HG03159 (cell line): ENCODE results near the gene DENND5B.
"Not testable (repeated sequence)": the region's sequence is repeated elsewhere in the genome, so short reads cannot be mapped to it uniquely, and the experiment has no call there.

Source experiments
- ATAC-seq: cut with Tn5 transposase; IDR thresholded peaks from one replicate; pipeline ENCODE4 v1.9.1; 2021; ENCODE audit warnings: mild to moderate bottlenecking, moderate library complexity; ENCODE audit not compliant: unreplicated experiment

Gene DENND5B

GRCh38 chr12:31388713-31389112 is 202.2 kb downstream of the DENND5B start:
- no peak for ATAC-seq

- no peak for ATAC-seq
Observed at GRCh38 chr12:31387466-31387865, 203.5 kb downstream of the DENND5B start.

- ATAC-seq: no peak
Observed at GRCh38 chr12:31387011-31387410, 203.9 kb downstream of the DENND5B start.

- no peak for ATAC-seq
Observed at GRCh38 chr12:31386364-31386777, 204.6 kb downstream of the DENND5B start.

- not testable (repeated sequence) for ATAC-seq
Observed at GRCh38 chr12:31377210-31377609, 213.7 kb downstream of the DENND5B start.

GRCh38 chr12:31375422-31375821 is 215.5 kb downstream of the DENND5B start:
- ATAC-seq: not testable (repeated sequence)

GRCh38 chr12:31371256-31371620 is 219.7 kb downstream of the DENND5B start:
- ATAC-seq: no peak

GRCh38 chr12:31370531-31371255 is 220.2 kb downstream of the DENND5B start:
- ATAC-seq: no peak

GRCh38 chr12:31369712-31370521 is 221.0 kb downstream of the DENND5B start:
- ATAC-seq: no peak

GRCh38 chr12:31368666-31369361 is 222.1 kb downstream of the DENND5B start:
- no peak for ATAC-seq

GRCh38 chr12:31366104-31366621 is 224.8 kb downstream of the DENND5B start:
- ATAC-seq: no peak

- ATAC-seq: no peak
Observed at GRCh38 chr12:31363831-31364230, 227.1 kb downstream of the DENND5B start.

GRCh38 chr12:31363416-31363809 is 227.5 kb downstream of the DENND5B start:
- ATAC-seq: peak; percentile 13

- peak; percentile 74 for ATAC-seq
Observed at GRCh38 chr12:31362759-31363415, 228.0 kb downstream of the DENND5B start.

- peak; percentile 48 for ATAC-seq
Observed at GRCh38 chr12:31362115-31362758, 228.7 kb downstream of the DENND5B start.

GRCh38 chr12:31361730-31362114 is 229.2 kb downstream of the DENND5B start:
- no peak for ATAC-seq

GRCh38 chr12:31355747-31356107 is 235.2 kb downstream of the DENND5B start:
- no peak for ATAC-seq

GRCh38 chr12:31353750-31354708 is 236.9 kb downstream of the DENND5B start:
- no peak for ATAC-seq

GRCh38 chr12:31346267-31346666 is 244.7 kb downstream of the DENND5B start:
- ATAC-seq: no peak
